CD14-positive monocyte (primary cell): Measurements from ENCODE around the gene SIGMAR1. TPM values are rescaled to one million over a fixed set of nuclear protein-coding genes. Genes with fewer than 3 reads are reported as not detected.

ENCODE experiments used
- DNase-seq, 3 donors: peaks; one replicate each; pipeline ENCODE4 v3.0.0-alpha.2; 2011 to 2022
- H2AFZ ChIP-seq: 2 replicates; pipeline ENCODE4 v1.6.0; 2012; ENCODE audit warnings: mild to moderate bottlenecking, low read depth, low read length, inconsistent platforms; ENCODE audit not compliant: insufficient read depth, poor library complexity, severe bottlenecking
- H3K27ac ChIP-seq, 2 donors: 1 replicate in 1 of 2; 2 replicates in 1 of 2; pipeline ENCODE4 v1.5.1; 2012 to 2013; ENCODE audit warnings: low read length in 2 of 2, control low read depth in 1 of 2, inconsistent platforms in 1 of 2, low read depth in 1 of 2, mild to moderate bottlenecking in 1 of 2
- H3K27me3 ChIP-seq, 2 donors: one replicate each; pipeline versions ENCODE4 v1.6.0 to v1.6.1; 2011 to 2013; ENCODE audit warnings: low read length in 2 of 2; ENCODE audit not compliant: control insufficient read depth in 2 of 2, insufficient read depth in 2 of 2
- H3K36me3 ChIP-seq, 2 donors: replicated peaks in 1 of 2; 1 replicate in 1 of 2; 2 replicates in 1 of 2; pipeline versions ENCODE4 v1.5.1 to v1.6.1; 2012 to 2013; ENCODE audit warnings: low read length in 2 of 2, control low read depth in 1 of 2, inconsistent platforms in 1 of 2, mild to moderate bottlenecking in 1 of 2; ENCODE audit not compliant: insufficient read depth in 2 of 2, control insufficient read depth in 1 of 2
- H3K4me1 ChIP-seq, 2 donors: 1 replicate in 1 of 2; 2 replicates in 1 of 2; pipeline versions ENCODE4 v1.5.1 to v1.6.1; 2012 to 2013; ENCODE audit warnings: low read length in 2 of 2, control low read depth in 1 of 2, inconsistent platforms in 1 of 2, mild to moderate bottlenecking in 1 of 2, moderate library complexity in 1 of 2; ENCODE audit not compliant: insufficient read depth in 2 of 2, control insufficient read depth in 1 of 2
- H3K4me2 ChIP-seq: replicated peaks from 2 replicates; pipeline ENCODE3; 2012; ENCODE audit warnings: low read length, moderate library complexity, mild to moderate bottlenecking; ENCODE audit not compliant: poor library complexity, severe bottlenecking; ENCODE audit errors: extremely low read depth
- H3K4me3 ChIP-seq, 3 experiments: fragments of 200-600 bp in 1 of 3; sonication (generic) in 1 of 3; replicated peaks in 1 of 3; 1 replicate in 2 of 3; 2 replicates in 1 of 3; pipeline ENCODE4 v1.5.1; 2011 to 2013; ENCODE audit warnings: low read length in 3 of 3, mild to moderate bottlenecking in 3 of 3, control low read depth in 2 of 3, low read depth in 2 of 3, inconsistent platforms in 1 of 3, moderate library complexity in 1 of 3
- H3K79me2 ChIP-seq: 2 replicates; pipeline ENCODE4 v1.6.0; 2012; ENCODE audit warnings: mild to moderate bottlenecking, control low read depth, inconsistent platforms, low read length, moderate library complexity; ENCODE audit not compliant: insufficient read depth
- H3K9ac ChIP-seq: 2 replicates; pipeline ENCODE4 v1.6.0; 2017; ENCODE audit warnings: low read length, mild to moderate bottlenecking; ENCODE audit not compliant: insufficient read depth, poor library complexity, severe bottlenecking
- H3K9me3 ChIP-seq, 2 donors: replicated peaks in 1 of 2; 1 replicate in 1 of 2; 2 replicates in 1 of 2; pipeline versions ENCODE4 v1.5.1 to v1.6.1; 2012 to 2013; ENCODE audit warnings: low read length in 2 of 2, control low read depth in 1 of 2; ENCODE audit not compliant: control insufficient read depth in 1 of 2, insufficient read depth in 1 of 2
- H4K20me1 ChIP-seq: 2 replicates; pipeline ENCODE4 v1.6.0; 2012; ENCODE audit warnings: mild to moderate bottlenecking, low read length, control low read depth, moderate library complexity; ENCODE audit not compliant: insufficient read depth
- H3K27ac Mint-ChIP-seq, 7 donors: one replicate each; pipeline ENCODE4 v1.8.0; 2020; ENCODE audit warnings: mild to moderate bottlenecking in 7 of 7, mixed read lengths in 7 of 7, moderate library complexity in 6 of 7, inconsistent platforms in 2 of 7
- H3K27me3 Mint-ChIP-seq, 3 donors: one replicate each; pipeline ENCODE4 v1.8.0; 2021 to 2022; ENCODE audit warnings: low read depth in 3 of 3, mild to moderate bottlenecking in 3 of 3, mixed read lengths in 3 of 3, moderate library complexity in 3 of 3, inconsistent platforms in 1 of 3
- H3K36me3 Mint-ChIP-seq, 2 donors: one replicate each; pipeline ENCODE4 v1.8.0; 2020; ENCODE audit warnings: mixed read lengths in 2 of 2, inconsistent platforms in 1 of 2, mild to moderate bottlenecking in 1 of 2
- H3K4me1 Mint-ChIP-seq: one replicate; pipeline ENCODE4 v1.8.0; 2020; ENCODE audit warnings: mild to moderate bottlenecking, mixed read lengths
- H3K4me3 Mint-ChIP-seq, 2 donors: one replicate each; pipeline ENCODE4 v1.8.0; 2020; ENCODE audit warnings: mild to moderate bottlenecking in 2 of 2, mixed read lengths in 2 of 2, moderate library complexity in 1 of 2
- H3K9me3 Mint-ChIP-seq, 7 donors: one replicate each; pipeline ENCODE4 v1.8.0; 2020 to 2022; ENCODE audit warnings: mixed read lengths in 7 of 7, mild to moderate bottlenecking in 6 of 7, moderate library complexity in 6 of 7, inconsistent platforms in 2 of 7
- CTCF ChIP-seq: fragments of 200-600 bp; IDR thresholded peaks from one replicate; pipeline ENCODE4 v1.8.0; 2022; ENCODE audit warnings: antibody characterized with exemption, mild to moderate bottlenecking
- WGBS: methylation state at CpG from one replicate; pipeline ENCODE4 v1.1.5; 2013; ENCODE audit warnings: missing lambda C conversion rate; ENCODE audit not compliant: insufficient coverage; 5-methylcytosine and 5-hydroxymethylcytosine counted together
- intact Hi-C, 2 donors: fragments of 100-400 bp; cut with micrococcal nuclease; formaldehyde crosslinking; loops; one replicate each; pipeline versions ENCODE4 v1.15.0 to v1.15.1; 2023
- polyA plus RNA-seq, 3 donors: library from polyadenylated mRNA; depleted of rRNA in 1 of 3; unstranded in 2 of 3; stranded (reverse) in 1 of 3; fragments of 300-500 nt in 2 of 3; fragments of >200 nt in 1 of 3; fragmentation: Illumina TruSeq in 2 of 3; gene quantifications; 1 replicate in 2 of 3; 2 replicates in 1 of 3; pipeline ENCODE4 v1.2.3, GENCODE V29; 2012 to 2021

The SIGMAR1 gene
- polyA plus RNA-seq, 3 donors = 26.6 to 59.6 (median 49.5) TPM

GRCh38 chr9:34648673-34649072 lies 11.1 kb upstream of the SIGMAR1 start:
- H3K4me3 ChIP-seq = no peak overlapping the region
- H4K20me1 ChIP-seq = peaks cover 14% of the 10 kb centered on the region
- no peak overlapping the region for H3K4me2 ChIP-seq
- intact Hi-C loops = no loop called here
- peaks cover 4% of the 10 kb centered on the region for H3K79me2 ChIP-seq
- H3K36me3 ChIP-seq = peaks cover 18 to 30% of the 10 kb centered on the region in 2 donors
- Mint-ChIP-seq H3K36me3 (peaks cover 34 to 44% of the 10 kb centered on the region in 2 donors), H3K27ac (peak overlapping the region in 2 of 7 donors; percentile 15 to 16), H3K9me3 (peaks cover 0 to 2% (median 0%) of the 10 kb centered on the region in 7 donors), H3K4me3 (peak overlapping the region in 1 of 2 donors; percentile 14), H3K27me3 (peaks cover 4 to 8% (median 5%) of the 10 kb centered on the region in 3 donors), H3K4me1 (peaks cover 48% of the 10 kb centered on the region)
- peaks cover 24 to 34% of the 10 kb centered on the region in 2 donors for H3K4me1 ChIP-seq
- no peak for TF ChIP-seq CTCF
- H2AFZ ChIP-seq = no peak overlapping the region
- 95% methylated on average over 8 of the region's 8 CpGs for WGBS
- H3K27ac ChIP-seq = no peak overlapping the region
- H3K27me3 ChIP-seq = no peaks in the 10 kb centered on the region
- no peaks in the 10 kb centered on the region for H3K9me3 ChIP-seq
- no peak overlapping the region for H3K9ac ChIP-seq
- no peak for DNase-seq

- no peak overlapping the region for H2AFZ ChIP-seq
- H4K20me1 ChIP-seq = peaks cover 14% of the 10 kb centered on the region
- H3K27me3 ChIP-seq = no peaks in the 10 kb centered on the region
- peaks cover 39% of the 10 kb centered on the region for H3K4me1 Mint-ChIP-seq
- peak overlapping the region in 1 of 2 donors; percentile 83 for H3K27ac ChIP-seq
- H3K9ac ChIP-seq = peak overlapping the region; percentile 77
- peaks cover 3% of the 10 kb centered on the region in 3 donors for H3K27me3 Mint-ChIP-seq
- no peak for TF ChIP-seq CTCF
- intact Hi-C loops = no loop called here
- no peaks in the 10 kb centered on the region for H3K9me3 ChIP-seq
- peak overlapping the region; percentile 95 for H3K4me2 ChIP-seq
- peak overlapping the region in 5 of 7 donors; percentile 78 to 89 (median 86) for H3K27ac Mint-ChIP-seq
- peaks cover 0 to 2% (median 0%) of the 10 kb centered on the region in 7 donors for H3K9me3 Mint-ChIP-seq
- peaks cover 24 to 34% of the 10 kb centered on the region in 2 donors for H3K4me1 ChIP-seq
- H3K4me3 Mint-ChIP-seq = peak overlapping the region; percentile 90 to 92
- H3K79me2 ChIP-seq = peaks cover 4% of the 10 kb centered on the region
- WGBS = 71% methylated on average over 3 of the region's 10 CpGs
- DNase-seq = no peak
- peaks cover 18 to 30% of the 10 kb centered on the region in 2 donors for H3K36me3 ChIP-seq
- peaks cover 34 to 44% of the 10 kb centered on the region in 2 donors for H3K36me3 Mint-ChIP-seq
- peak overlapping the region in 2 of 3 experiments; percentile 85 to 90 for H3K4me3 ChIP-seq
These were observed 10.1 kb upstream of the SIGMAR1 start for GRCh38 chr9:34647651-34648050.
